Endothelial cell of umbilical vein (primary cell): ENCODE data around the gene DAZL. TPM values are rescaled to one million over a fixed set of nuclear protein-coding genes. Genes with fewer than 3 reads are reported as not detected.

ENCODE experiments used
- BruUV-seq: library from RNA; stranded (reverse); fragments of 400-500 nt; replicated peaks from 2 replicates; lab custom pipeline; 2021; lab: Mats Ljungman, UMichigan
- CTCF ChIA-PET: fragments of 300-600, 350-600 bp; sonication (Branson Sonifier 250); formaldehyde crosslinking; loops from one replicate; lab custom pipeline; 2021; ENCODE audit warnings: antibody characterized with exemption, inconsistent platforms; lab: Charles Lee
- POLR2A ChIA-PET: fragments of 300-600, 350-600 bp; sonication (Branson Sonifier 250); formaldehyde crosslinking; loops from one replicate; lab custom pipeline; 2021; ENCODE audit warnings: antibody characterized with exemption, inconsistent platforms; lab: Charles Lee
- DNase-seq: peaks from one replicate; pipeline ENCODE4 v3.0.0-alpha.2; 2011; ENCODE audit warnings: low read depth, low spot score
- FAIRE-seq: peaks from 2 replicates; lab custom pipeline; 2011; peaks lifted over from hg19 to GRCh38; lab: Jason Lieb, UNC
- H2AFZ ChIP-seq: 2 replicates; pipeline ENCODE4 v1.6.0; 2012; ENCODE audit warnings: low read depth, low read length, control low read depth, inconsistent platforms
- H3K27ac ChIP-seq: 2 replicates; pipeline ENCODE4 v1.5.1; 2011; ENCODE audit warnings: low read depth, mild to moderate bottlenecking, control low read depth, low read length, moderate library complexity; ENCODE audit not compliant: insufficient read depth
- H3K27me3 ChIP-seq, 2 experiments: 2 replicates each; pipeline versions ENCODE4 v1.6.0 to v1.6.1; 2011; ENCODE audit warnings: low read length in 2 of 2, mixed read lengths in 1 of 2; ENCODE audit not compliant: control insufficient read depth in 2 of 2, insufficient read depth in 2 of 2
- H3K36me3 ChIP-seq, 2 experiments: 2 replicates in 1 of 2; 3 replicates in 1 of 2; pipeline ENCODE4 v1.5.1; 2011; ENCODE audit warnings: low read length in 2 of 2, mild to moderate bottlenecking in 1 of 2, moderate library complexity in 1 of 2; ENCODE audit not compliant: control insufficient read depth in 2 of 2, insufficient read depth in 2 of 2; ENCODE audit errors: extremely low read depth in 1 of 2
- H3K4me1 ChIP-seq: 3 replicates; pipeline ENCODE4 v1.5.1; 2011; ENCODE audit warnings: mild to moderate bottlenecking, low read length; ENCODE audit not compliant: control insufficient read depth, insufficient read depth; ENCODE audit errors: extremely low read depth
- H3K4me2 ChIP-seq: 2 replicates; pipeline ENCODE4 v1.6.1; 2011; ENCODE audit warnings: low read length, control low read depth, mixed read lengths; ENCODE audit not compliant: insufficient read depth
- H3K4me3 ChIP-seq, 3 experiments: fragments of 200-600 bp in 1 of 3; sonication (generic), shearing (Covaris generic) in 1 of 3; replicated peaks in 1 of 3; 2 replicates each; pipeline ENCODE4 v1.5.1; 2011 to 2016; ENCODE audit warnings: control low read depth in 3 of 3, low read length in 3 of 3, mild to moderate bottlenecking in 2 of 3, inconsistent platforms in 1 of 3, low read depth in 1 of 3, moderate library complexity in 1 of 3; ENCODE audit not compliant: insufficient read depth in 1 of 3
- H3K79me2 ChIP-seq: 2 replicates; pipeline ENCODE4 v1.6.0; 2012; ENCODE audit warnings: low read length, inconsistent platforms; ENCODE audit not compliant: control insufficient read depth, insufficient read depth
- H3K9ac ChIP-seq: replicated peaks from 2 replicates; pipeline ENCODE3; 2011; ENCODE audit warnings: low read length, control low read depth; ENCODE audit not compliant: insufficient read depth; ENCODE audit errors: extremely low read depth
- H3K9me1 ChIP-seq: replicated peaks from 3 replicates; pipeline ENCODE4 v1.6.0; 2011; ENCODE audit warnings: mild to moderate bottlenecking, low read length; ENCODE audit not compliant: control insufficient read depth, insufficient read depth; ENCODE audit errors: extremely low read depth
- H3K9me3 ChIP-seq: replicated peaks from 2 replicates; pipeline ENCODE4 v1.5.1; 2012; ENCODE audit warnings: low read length, inconsistent platforms; ENCODE audit not compliant: control insufficient read depth, insufficient read depth
- H4K20me1 ChIP-seq: replicated peaks from 2 replicates; pipeline ENCODE3; 2011; ENCODE audit warnings: mild to moderate bottlenecking, low read length; ENCODE audit not compliant: control insufficient read depth, insufficient read depth; ENCODE audit errors: extremely low read depth
- EZH2 ChIP-seq: IDR thresholded peaks from 2 replicates; pipeline ENCODE4 v1.6.1; 2012; ENCODE audit warnings: borderline replicate concordance, low read depth, mild to moderate bottlenecking, moderate library complexity, low read length, inconsistent platforms; ENCODE audit not compliant: severe bottlenecking
- FOS ChIP-seq: IDR thresholded peaks from 2 replicates; pipeline ENCODE4 v1.6.1; 2011; ENCODE audit warnings: mild to moderate bottlenecking, low read length, moderate library complexity, borderline replicate concordance; ENCODE audit not compliant: insufficient read depth
- GATA2 ChIP-seq: IDR thresholded peaks from 2 replicates; pipeline ENCODE4 v1.7.0; 2011; ENCODE audit warnings: low read depth, mild to moderate bottlenecking, moderate library complexity, mixed read lengths, low read length; ENCODE audit not compliant: insufficient read length, insufficient read depth
- JUN ChIP-seq: IDR thresholded peaks from 2 replicates; pipeline ENCODE4 v1.6.1; 2011; ENCODE audit warnings: borderline replicate concordance, low read depth; ENCODE audit not compliant: insufficient read length, insufficient read depth
- MYC ChIP-seq: IDR thresholded peaks from one replicate; pipeline ENCODE4 v1.6.1; 2011; ENCODE audit warnings: mild to moderate bottlenecking, low read depth, low read length
- POLR2A ChIP-seq: IDR thresholded peaks from 2 replicates; pipeline ENCODE4 v1.6.1; 2012; ENCODE audit warnings: low read depth, mild to moderate bottlenecking, control low read depth, low read length
- POLR2AphosphoS5 ChIP-seq: IDR thresholded peaks from 2 replicates; pipeline ENCODE4 v1.6.1; 2012; ENCODE audit warnings: low read depth, mild to moderate bottlenecking, control low read depth, low read length, moderate library complexity; ENCODE audit not compliant: insufficient read depth
- dilution Hi-C: fragments of 300-500 bp; cut with MboI; formaldehyde crosslinking; loops from one replicate; pipeline ENCODE4 v1.15.0; 2019; ENCODE audit warnings: low sequenced_read_pairs; ENCODE audit not compliant: extremely low pct_ligation_motif_present
- intact Hi-C: fragments of 100-400 bp; cut with micrococcal nuclease; formaldehyde crosslinking; loops from one replicate; pipeline ENCODE4 v1.10.0; 2022
- polyA plus RNA-seq, 4 experiments: library from polyadenylated mRNA; depleted of rRNA in 3 of 4; stranded (reverse) in 3 of 4; unstranded in 1 of 4; fragments of >200 nt; gene quantifications; 2 replicates each; pipeline versions ENCODE4 v1.2.1 to v1.2.3, GENCODE V29; 2011 to 2012; ENCODE audit warnings: missing spikeins in 1 of 4
- total RNA-seq: library from RNA; stranded (reverse); gene quantifications from 2 replicates; pipeline ENCODE4 v1.2.3, GENCODE V29; 2021
- TF ChIP-seq, protein P1 (sequence below): IDR thresholded peaks from 2 replicates; pipeline ENCODE4 v1.6.1; 2011; ENCODE audit not compliant: insufficient read depth, insufficient read length
- TF ChIP-seq, protein P2 (sequence below), 2 donors: IDR thresholded peaks; 1 replicate in 1 of 2; 2 replicates in 1 of 2; pipeline ENCODE4 v1.5.1; 2011; ENCODE audit warnings: low read length in 2 of 2, mild to moderate bottlenecking in 2 of 2, moderate library complexity in 2 of 2, control low read depth in 1 of 2, inconsistent platforms in 1 of 2, low read depth in 1 of 2; ENCODE audit not compliant: insufficient read depth in 1 of 2; ENCODE audit errors: extremely low read depth in 1 of 2

DAZL gene
- total and polyA plus RNA-seq, 2 donors (not counting 3 experiments of a cell fraction or from before 2014, with no cell fraction given): not detected

GRCh38 chr3:16548721-16549120 is 56.5 kb downstream of the DAZL start:
- no peaks in the 10 kb centered on the region for H3K79me2 ChIP-seq
- dilution Hi-C loops (no loop called here), intact Hi-C loops (no loop called here)
- H3K27ac ChIP-seq: no peak overlapping the region
- TF ChIP-seq MYC (no peak), POLR2A (no peak), POLR2AphosphoS5 (no peak), FOS (no peak), JUN (no peak), GATA2 (no peak), EZH2 (no peak)
- TF ChIP-seq, protein P1, sequence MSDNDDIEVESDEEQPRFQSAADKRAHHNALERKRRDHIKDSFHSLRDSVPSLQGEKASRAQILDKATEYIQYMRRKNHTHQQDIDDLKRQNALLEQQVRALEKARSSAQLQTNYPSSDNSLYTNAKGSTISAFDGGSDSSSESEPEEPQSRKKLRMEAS: no peak
- TF ChIP-seq, protein P2, sequence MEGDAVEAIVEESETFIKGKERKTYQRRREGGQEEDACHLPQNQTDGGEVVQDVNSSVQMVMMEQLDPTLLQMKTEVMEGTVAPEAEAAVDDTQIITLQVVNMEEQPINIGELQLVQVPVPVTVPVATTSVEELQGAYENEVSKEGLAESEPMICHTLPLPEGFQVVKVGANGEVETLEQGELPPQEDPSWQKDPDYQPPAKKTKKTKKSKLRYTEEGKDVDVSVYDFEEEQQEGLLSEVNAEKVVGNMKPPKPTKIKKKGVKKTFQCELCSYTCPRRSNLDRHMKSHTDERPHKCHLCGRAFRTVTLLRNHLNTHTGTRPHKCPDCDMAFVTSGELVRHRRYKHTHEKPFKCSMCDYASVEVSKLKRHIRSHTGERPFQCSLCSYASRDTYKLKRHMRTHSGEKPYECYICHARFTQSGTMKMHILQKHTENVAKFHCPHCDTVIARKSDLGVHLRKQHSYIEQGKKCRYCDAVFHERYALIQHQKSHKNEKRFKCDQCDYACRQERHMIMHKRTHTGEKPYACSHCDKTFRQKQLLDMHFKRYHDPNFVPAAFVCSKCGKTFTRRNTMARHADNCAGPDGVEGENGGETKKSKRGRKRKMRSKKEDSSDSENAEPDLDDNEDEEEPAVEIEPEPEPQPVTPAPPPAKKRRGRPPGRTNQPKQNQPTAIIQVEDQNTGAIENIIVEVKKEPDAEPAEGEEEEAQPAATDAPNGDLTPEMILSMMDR (IDR thresholded peaks at IDR 0.05; ENCODE audit: extremely low read depth in 1 of 2, insufficient read depth in 1 of 2, low read depth in 1 of 2, low read length in 2 of 2): no peak
- H3K4me1 ChIP-seq: peaks cover 6% of the 10 kb centered on the region
- no peaks in the 10 kb centered on the region for H4K20me1 ChIP-seq
- no TSS peak for BruUV-seq
- no peak for FAIRE-seq
- peaks cover 2 to 4% of the 10 kb centered on the region in 2 experiments for H3K27me3 ChIP-seq
- no peak overlapping the region for H3K9ac ChIP-seq
- no peak overlapping the region for H3K4me3 ChIP-seq
- ChIA-PET POLR2A (no interaction called here), CTCF (interaction anchor here (2.3 to 3.9 kb wide), 3 partner anchors 255 to 259 kb away, joined by 12 to 188 read pairs (median 13); no protein-coding TSS in a partner anchor)
- no peaks in the 10 kb centered on the region for H3K9me3 ChIP-seq
- DNase-seq: no peak
- no peaks in the 10 kb centered on the region for H3K9me1 ChIP-seq
- H3K4me2 ChIP-seq: no peak overlapping the region
- H2AFZ ChIP-seq: no peak overlapping the region
- no peaks in the 10 kb centered on the region for H3K36me3 ChIP-seq
